Stimulated activated CD4-positive, alpha-beta T cell treated with anti-CD3 and anti-CD28 coated beads, Interleukin-2, amount 100 ng/mL, for 48 hours (primary cell): ENCODE data around the gene BNIP1.
"Not testable (repeated sequence)": the region's sequence is repeated elsewhere in the genome, so short reads cannot be mapped to it uniquely, and the experiment has no call there.

Experiments
- DNase-seq, 2 donors: peaks; one replicate each; pipeline ENCODE4 v3.0.0-alpha.2; 2020

Gene BNIP1

GRCh38 chr5:173144200-173145176, at the start of gene BNIP1:
Gene BNIP1, plus strand, starts transcription at chr5:173144531. Its CDS starts 15 bp downstream, at chr5:173144546.
- DNase-seq, result peak; percentile 98 to 99

GRCh38 chr5:173098787-173099186, 45.5 kb upstream of the BNIP1 start:
- no peak for DNase-seq

- no peak for DNase-seq
These were observed 44.9 kb upstream of the BNIP1 start for GRCh38 chr5:173099461-173099860.

- no peak for DNase-seq
These were observed 43.1 kb upstream of the BNIP1 start for GRCh38 chr5:173101245-173101644.

- no peak for DNase-seq
These were observed 40.9 kb upstream of the BNIP1 start for GRCh38 chr5:173103411-173103810.

- DNase-seq, result no peak
These were observed 35.4 kb upstream of the BNIP1 start for GRCh38 chr5:173108914-173109313.

GRCh38 chr5:173114536-173114935, 29.8 kb upstream of the BNIP1 start:
- no peak for DNase-seq

- no peak for DNase-seq
These were observed 24.6 kb upstream of the BNIP1 start for GRCh38 chr5:173119719-173120118.

- no peak for DNase-seq
These were observed 20.9 kb upstream of the BNIP1 start for GRCh38 chr5:173123416-173123815.

- DNase-seq, result not testable (repeated sequence)
These were observed 12.2 kb upstream of the BNIP1 start for GRCh38 chr5:173132166-173132565.

GRCh38 chr5:173138707-173139106, 5.6 kb upstream of the BNIP1 start:
- no peak for DNase-seq

- no peak for DNase-seq
These were observed 4.7 kb upstream of the BNIP1 start for GRCh38 chr5:173139631-173140030.

- no peak for DNase-seq
These were observed 3.6 kb upstream of the BNIP1 start for GRCh38 chr5:173140769-173141168.

GRCh38 chr5:173143567-173143966, 764 bp upstream of the BNIP1 start:
- no peak for DNase-seq

- no peak for DNase-seq
These were observed 4.0 kb downstream of the BNIP1 start for GRCh38 chr5:173148354-173148753.

- no peak for DNase-seq
These were observed 8.2 kb downstream of the BNIP1 start for GRCh38 chr5:173152547-173152946.

- no peak for DNase-seq
These were observed 9.5 kb downstream of the BNIP1 start for GRCh38 chr5:173153842-173154241.

- not testable (repeated sequence) for DNase-seq
These were observed 10.3 kb downstream of the BNIP1 start for GRCh38 chr5:173154619-173155018.

GRCh38 chr5:173155912-173156311, 11.6 kb downstream of the BNIP1 start:
- DNase-seq, result no peak

- no peak for DNase-seq
These were observed 14.0 kb downstream of the BNIP1 start for GRCh38 chr5:173158366-173158765.

GRCh38 chr5:173159256-173159655, 14.9 kb downstream of the BNIP1 start:
- no peak for DNase-seq

GRCh38 chr5:173161148-173161547, 16.8 kb downstream of the BNIP1 start:
- DNase-seq, result no peak

GRCh38 chr5:173163219-173163618, 18.9 kb downstream of the BNIP1 start:
- no peak for DNase-seq

GRCh38 chr5:173165177-173166016, 21.1 kb downstream of the BNIP1 start:
- DNase-seq, result no peak
